Bronchial smooth muscle cell (primary cell): ENCODE measurements around the gene PNMA8A. TPM values are rescaled to one million over a fixed set of nuclear protein-coding genes. Genes with fewer than 3 reads are reported as not detected.

Source experiments
- total RNA-seq: library from RNA; depleted of rRNA; stranded (reverse); fragments of >200 nt; gene quantifications from 2 replicates; pipeline ENCODE4 v1.2.1, GENCODE V29; 2014

Gene PNMA8A, protein sequence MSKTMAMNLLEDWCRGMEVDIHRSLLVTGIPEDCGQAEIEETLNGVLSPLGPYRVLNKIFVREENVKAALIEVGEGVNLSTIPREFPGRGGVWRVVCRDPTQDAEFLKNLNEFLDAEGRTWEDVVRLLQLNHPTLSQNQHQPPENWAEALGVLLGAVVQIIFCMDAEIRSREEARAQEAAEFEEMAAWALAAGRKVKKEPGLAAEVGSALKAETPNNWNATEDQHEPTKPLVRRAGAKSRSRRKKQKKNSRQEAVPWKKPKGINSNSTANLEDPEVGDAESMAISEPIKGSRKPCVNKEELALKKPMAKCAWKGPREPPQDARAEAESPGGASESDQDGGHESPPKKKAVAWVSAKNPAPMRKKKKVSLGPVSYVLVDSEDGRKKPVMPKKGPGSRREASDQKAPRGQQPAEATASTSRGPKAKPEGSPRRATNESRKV
- total RNA-seq: 2.9 and 5.5 TPM in 2 replicates

DNA sequence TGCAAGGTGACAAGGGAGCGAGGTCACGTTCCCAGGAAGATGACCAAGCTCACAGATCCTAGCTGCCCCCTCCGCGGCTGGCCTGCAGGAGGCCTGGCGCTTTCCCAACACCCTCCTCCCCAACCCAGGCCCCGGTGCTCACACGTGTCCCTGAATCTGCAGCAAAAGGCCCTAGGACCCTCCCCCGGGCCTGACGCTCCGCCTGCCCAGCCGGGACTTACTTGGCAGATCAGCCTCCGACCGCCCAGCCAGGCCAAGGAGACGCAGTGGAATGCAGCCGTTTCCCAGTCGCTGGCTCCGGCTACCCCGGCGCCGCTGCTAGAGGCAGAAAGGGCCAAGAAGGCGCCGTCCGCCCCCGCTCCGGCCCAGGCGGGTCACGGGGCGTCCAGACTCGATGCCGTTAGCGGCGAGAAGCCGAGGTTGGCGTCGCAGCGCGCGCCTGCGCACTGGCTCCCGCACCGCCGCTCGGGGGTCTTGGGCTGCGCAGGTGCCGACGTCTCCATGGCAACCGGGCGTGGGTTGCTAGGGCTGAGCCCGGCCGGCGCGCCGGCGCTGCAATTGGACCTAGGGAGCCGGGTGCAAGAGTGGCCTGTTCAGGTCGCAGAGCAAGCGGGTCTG, at the start of gene PNMA8A:
Gene PNMA8A, minus strand, starts transcription at position 448 of the 618 bp plus-strand sequence. CDS start 528 bp downstream, outside the sequence.

DNA sequence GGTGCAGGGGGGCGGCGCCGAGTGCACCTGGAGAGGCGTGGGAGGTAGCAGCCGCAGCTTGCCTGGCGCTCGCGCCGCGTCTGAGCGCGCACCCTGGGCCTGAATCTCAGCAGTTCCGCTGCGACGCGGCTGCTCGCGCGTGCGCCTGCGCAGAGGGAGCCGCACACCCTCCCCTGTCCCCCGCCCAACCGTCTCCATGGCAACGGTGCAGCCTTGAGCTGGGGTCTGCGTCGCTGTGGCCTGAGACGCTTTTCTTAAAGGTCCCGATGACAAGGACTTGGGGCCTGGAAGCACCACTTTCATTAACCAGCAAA, 24.4 kb upstream of the PNMA8A start, which contains the start of gene PNMA8B:
Gene PNMA8B, minus strand, starts transcription at position 82 of the 314 bp plus-strand sequence. CDS start 402 bp downstream, outside the sequence.

DNA sequence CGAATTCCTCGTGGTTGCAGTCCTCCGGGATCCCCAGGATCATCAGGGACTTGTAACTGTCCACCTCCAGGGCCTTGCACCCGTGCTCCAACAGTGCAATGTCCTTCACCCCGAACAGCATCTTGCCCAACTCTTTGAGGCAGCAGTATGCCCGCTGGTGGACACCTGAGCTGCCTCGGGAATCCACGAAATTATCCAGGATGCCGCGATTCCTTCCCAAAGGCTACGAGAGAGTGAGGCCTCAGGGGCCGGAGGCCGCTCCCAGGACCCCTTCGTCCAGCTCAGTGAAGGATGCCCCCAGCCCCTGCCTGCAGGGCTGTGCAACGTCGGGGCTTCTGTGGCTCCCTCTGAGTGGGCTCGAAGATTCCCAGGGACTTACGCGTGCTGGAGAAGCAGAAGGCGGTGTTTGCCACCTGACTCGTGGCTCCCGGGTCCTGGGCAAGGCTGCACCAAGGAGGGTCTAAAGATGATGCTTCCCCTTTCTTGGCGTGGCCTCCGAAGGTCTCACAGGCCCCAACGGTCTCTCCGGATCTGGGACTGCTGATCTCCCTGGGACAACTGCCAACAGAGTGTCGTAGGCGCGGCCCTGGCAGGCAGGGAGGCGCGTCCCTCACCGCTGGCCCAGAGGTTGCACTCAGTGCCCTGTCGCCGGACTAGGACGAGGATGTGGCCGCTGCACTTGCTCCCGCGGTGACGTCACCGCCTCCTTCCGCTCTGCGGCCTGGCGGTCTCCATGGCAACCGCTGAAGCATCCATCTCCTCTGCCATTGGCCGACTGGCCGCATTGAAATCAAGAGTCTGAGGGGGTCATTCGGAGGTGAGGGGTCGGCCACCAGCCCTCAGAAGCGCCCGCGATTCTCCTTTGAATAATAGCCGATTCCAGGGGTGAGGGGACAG, 42.9 kb downstream of the PNMA8A start, which contains the start of gene PNMA8C:
Gene PNMA8C, minus strand, starts transcription at position 698 of the 897 bp plus-strand sequence. Its CDS starts 577 bp downstream, at position 121.

Other genes starting within 250 kb of the PNMA8A start
- not detected in 2 replicates for gene IGFL1, start 241.8 kb downstream of the PNMA8A start, total RNA-seq
- 1.3 TPM in 1 of 2 replicates, not detected in the other for gene HIF3A, start 174.5 kb downstream of the PNMA8A start, total RNA-seq
- 42.1 and 42.3 TPM in 2 replicates for gene PPP5C, start 124.5 kb downstream of the PNMA8A start, total RNA-seq
- 40.5 and 50.6 TPM in 2 replicates for gene CCDC8, start 58.0 kb downstream of the PNMA8A start, total RNA-seq
- gene PNMA8C, start 42.6 kb downstream of the PNMA8A start, total RNA-seq: under 0.01 and 0.16 TPM in 2 replicates
- gene PNMA8B, start 24.3 kb upstream of the PNMA8A start, total RNA-seq: 3.0 and 4.5 TPM in 2 replicates
- gene CALM3, start 129.8 kb upstream of the PNMA8A start, total RNA-seq: 179 and 253 TPM in 2 replicates
- gene PTGIR, start 153.5 kb upstream of the PNMA8A start, total RNA-seq: 0.77 and 0.95 TPM in 2 replicates
- gene GNG8, start 164.6 kb upstream of the PNMA8A start, total RNA-seq: not detected in 2 replicates
- gene DACT3, start 189.6 kb upstream of the PNMA8A start, total RNA-seq: 3.3 and 4.6 TPM in 2 replicates
- 14.4 and 14.5 TPM in 2 replicates for gene PRKD2, start 245.6 kb upstream of the PNMA8A start, total RNA-seq